NT2/D1 (cell line): ENCODE data around the gene ANTXR2.

Source experiments
- SUZ12 ChIP-seq: IDR thresholded peaks from 2 replicates; pipeline ENCODE4 v1.6.1; 2011; ENCODE audit not compliant: insufficient read length, insufficient read depth; ENCODE audit errors: extremely low read depth
- ZNF274 ChIP-seq: IDR thresholded peaks from 2 replicates; pipeline ENCODE4 v1.6.1; 2011; ENCODE audit warnings: mild to moderate bottlenecking, low read depth, low read length

- TF ChIP-seq ZNF274 (no peak), SUZ12 (no peak)
These were observed 39.4 kb downstream of the ANTXR2 start for GRCh38 chr4:80033581-80033980.
